ENCODE results near the gene NATD1. TPM values are rescaled to one million over a fixed set of nuclear protein-coding genes. Genes with fewer than 3 reads are reported as not detected.
"Not testable (repeated sequence)": the region's sequence is repeated elsewhere in the genome, so short reads cannot be mapped to it uniquely, and the experiment has no call there.

NATD1 gene
- total RNA-seq, 1 experiment from 2014 or later = 4.3 TPM

DNA sequence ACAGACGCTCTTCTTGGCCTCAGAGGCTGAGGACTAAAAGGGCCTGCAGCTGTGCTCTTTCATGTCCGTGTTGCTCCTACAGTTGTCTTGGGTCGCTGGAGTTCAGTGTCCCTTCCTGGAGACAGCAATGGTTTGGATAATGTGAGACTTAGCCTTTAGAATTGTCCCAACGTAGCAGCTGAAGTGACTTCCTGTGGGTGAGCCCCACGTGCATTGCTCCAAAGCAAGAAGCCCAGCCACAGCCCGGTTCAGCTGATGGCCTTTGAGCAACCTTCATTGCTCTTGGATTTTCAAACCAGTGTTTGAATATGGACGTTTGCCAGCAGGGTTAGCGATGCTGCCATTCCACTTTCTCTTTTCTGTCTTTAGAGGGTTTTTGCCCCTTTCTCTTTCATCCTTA, 59.0 kb downstream of the NATD1 start:
- no peak for DNase-seq (ENCODE audit: low read depth)

DNA sequence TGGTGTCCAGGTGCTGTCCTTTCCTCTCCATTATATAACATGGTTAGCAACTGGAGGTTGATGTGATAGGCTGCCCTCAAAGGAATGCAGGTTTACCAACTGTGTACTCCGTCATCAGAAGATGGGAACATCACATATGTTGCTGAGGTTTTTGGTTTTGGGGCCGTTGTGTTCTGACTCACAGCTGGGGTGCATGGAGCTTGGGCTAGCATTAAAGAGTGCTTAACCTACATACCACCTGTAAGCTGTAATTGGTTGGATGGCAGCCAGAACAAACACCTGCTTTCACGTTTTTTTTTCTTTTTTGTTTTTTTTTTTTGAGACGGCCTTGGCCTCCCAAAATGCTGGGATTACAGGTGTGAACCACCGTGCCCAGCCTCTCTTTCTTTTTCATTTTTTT, 60.2 kb downstream of the NATD1 start:
- DNase-seq (ENCODE audit: low read depth) = peak; percentile 21

DNA sequence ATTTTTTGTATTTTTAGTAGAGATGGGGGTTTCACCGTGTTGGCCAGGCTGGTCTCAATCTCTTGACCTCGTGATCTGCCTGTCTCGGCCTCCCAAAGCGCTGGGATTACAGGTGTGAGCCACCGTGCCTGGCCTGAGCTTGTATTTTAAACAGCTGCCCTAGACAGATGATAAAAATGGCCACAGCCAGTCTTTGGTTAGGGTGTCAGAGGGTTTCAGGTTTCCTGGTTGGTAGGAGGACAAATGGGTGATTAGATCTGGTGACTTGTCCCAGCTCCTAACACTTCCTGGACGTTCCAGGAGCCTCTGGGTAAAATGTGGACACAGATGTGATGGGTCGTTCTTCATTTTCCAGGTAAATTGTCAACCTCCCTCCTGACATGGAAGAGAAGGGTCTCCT, 60.8 kb downstream of the NATD1 start:
- not testable (repeated sequence) for DNase-seq (ENCODE audit: low read depth)

DNA sequence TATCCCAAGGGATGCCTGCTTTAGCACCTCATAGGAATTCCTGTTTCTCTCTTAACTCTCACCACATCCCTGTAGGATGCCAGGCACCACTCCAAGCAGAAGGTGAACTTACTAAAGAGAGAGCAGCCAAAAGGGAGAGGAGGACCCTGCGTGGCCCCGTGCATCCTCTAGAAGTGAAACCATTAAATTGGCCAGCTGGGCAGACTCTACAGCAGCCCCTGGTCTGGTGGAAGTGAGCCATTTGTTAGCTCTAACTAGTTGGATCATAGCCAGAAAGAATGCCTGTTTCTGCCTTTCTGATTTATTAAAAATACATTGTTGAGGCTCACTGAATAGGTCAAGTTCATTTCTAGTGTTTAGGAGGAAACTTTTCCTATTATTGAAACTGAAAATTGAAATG, 61.5 kb downstream of the NATD1 start:
- DNase-seq (ENCODE audit: low read depth) = no peak

DNA sequence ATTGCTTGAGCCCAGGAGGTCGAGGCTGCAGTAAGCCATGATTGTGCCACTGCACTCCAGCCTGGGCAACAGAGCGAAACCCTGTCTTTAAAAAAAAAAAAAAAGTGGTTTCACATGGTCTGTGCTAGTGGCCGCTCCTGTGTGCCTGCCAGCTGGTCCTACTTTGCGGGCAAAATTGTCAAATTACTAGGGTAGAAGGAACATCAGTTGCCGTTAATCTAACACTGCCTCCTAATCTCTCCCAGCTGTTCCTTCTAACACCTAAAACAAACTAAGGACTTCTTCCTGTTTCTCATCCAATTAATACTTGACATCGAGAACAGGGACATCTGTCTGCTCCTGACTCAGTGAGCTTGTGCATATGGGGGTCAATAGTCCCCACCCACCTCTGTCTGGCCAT, 63.1 kb downstream of the NATD1 start:
- no peak for DNase-seq (ENCODE audit: low read depth)

DNA sequence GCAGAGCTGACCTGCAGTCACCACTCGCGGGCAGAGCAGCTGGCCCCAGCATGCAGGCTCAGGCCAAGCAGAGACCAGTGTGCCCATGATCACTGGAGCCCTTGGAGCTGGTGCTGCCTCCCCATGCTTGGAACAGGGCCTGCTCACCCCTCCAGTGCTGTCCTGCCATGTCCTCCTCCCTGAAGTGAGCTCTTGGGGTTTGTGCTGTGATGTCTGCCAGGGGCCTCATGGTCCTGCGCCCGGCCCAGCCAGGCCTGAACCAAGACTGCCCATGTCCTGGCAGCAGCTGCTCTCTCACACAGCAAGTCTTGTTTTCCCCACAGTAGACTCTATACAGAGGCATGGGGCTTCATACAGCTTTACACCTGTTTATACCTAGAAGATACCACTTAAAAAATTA, 63.8 kb downstream of the NATD1 start:
- DNase-seq (ENCODE audit: low read depth) = no peak

Other genes with a start within 250 kb of the NATD1 start
- gene USP22, start 210.4 kb downstream of the NATD1 start, total RNA-seq (2014; rRNA removed) = 247 and 267 TPM in 2 replicates
- gene DHRS7B, start 126.4 kb downstream of the NATD1 start, total RNA-seq (2014; rRNA removed) = 16.8 and 17.6 TPM in 2 replicates
- 23.4 and 26.2 TPM in 2 replicates for gene TMEM11, start 39.2 kb downstream of the NATD1 start, total RNA-seq (2014; rRNA removed)
- gene MAP2K3, start 31.3 kb upstream of the NATD1 start, total RNA-seq (2014; rRNA removed) = 19.3 and 28.8 TPM in 2 replicates
- gene KCNJ12, start 122.9 kb upstream of the NATD1 start, total RNA-seq (2014; rRNA removed) = 0.64 and 0.98 TPM in 2 replicates